Measurements from ENCODE around the gene FKBP7. TPM values are rescaled to one million over a fixed set of nuclear protein-coding genes. Genes with fewer than 3 reads are reported as not detected.
A peak's percentile ranks its signal among the peaks of the same experiment; 100 is the strongest.

FKBP7 gene
- total RNA-seq, 1 donor from 2014 or later = 1.3 TPM

DNA sequence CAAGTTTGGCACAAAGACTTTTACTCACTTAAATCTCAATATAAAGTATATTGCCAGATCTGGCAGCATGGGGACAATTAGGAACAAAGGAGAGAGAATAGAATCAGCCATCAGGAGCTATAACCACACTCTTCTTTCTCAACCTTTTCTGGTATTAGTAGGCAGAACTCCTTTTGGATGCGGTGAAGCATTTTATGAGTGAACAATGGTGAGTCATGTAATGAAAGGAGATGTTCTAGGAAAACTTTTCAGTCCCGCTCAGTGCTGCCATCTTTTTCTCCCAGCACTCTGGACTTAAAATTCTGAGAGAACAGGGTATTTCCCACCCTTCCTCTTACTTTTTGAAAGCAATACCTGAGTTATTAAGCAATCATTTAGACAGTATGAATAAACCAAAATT lies 34.1 kb upstream of the FKBP7 start:
- TF ChIP-seq, protein P1, sequence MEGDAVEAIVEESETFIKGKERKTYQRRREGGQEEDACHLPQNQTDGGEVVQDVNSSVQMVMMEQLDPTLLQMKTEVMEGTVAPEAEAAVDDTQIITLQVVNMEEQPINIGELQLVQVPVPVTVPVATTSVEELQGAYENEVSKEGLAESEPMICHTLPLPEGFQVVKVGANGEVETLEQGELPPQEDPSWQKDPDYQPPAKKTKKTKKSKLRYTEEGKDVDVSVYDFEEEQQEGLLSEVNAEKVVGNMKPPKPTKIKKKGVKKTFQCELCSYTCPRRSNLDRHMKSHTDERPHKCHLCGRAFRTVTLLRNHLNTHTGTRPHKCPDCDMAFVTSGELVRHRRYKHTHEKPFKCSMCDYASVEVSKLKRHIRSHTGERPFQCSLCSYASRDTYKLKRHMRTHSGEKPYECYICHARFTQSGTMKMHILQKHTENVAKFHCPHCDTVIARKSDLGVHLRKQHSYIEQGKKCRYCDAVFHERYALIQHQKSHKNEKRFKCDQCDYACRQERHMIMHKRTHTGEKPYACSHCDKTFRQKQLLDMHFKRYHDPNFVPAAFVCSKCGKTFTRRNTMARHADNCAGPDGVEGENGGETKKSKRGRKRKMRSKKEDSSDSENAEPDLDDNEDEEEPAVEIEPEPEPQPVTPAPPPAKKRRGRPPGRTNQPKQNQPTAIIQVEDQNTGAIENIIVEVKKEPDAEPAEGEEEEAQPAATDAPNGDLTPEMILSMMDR (IDR thresholded peaks at IDR 0.05; ENCODE audit: insufficient read depth, low read length, severe bottlenecking) = no peak
- FAIRE-seq (no peak), DNase-seq (ENCODE audit: low read depth) (peak; percentile 58)

DNA sequence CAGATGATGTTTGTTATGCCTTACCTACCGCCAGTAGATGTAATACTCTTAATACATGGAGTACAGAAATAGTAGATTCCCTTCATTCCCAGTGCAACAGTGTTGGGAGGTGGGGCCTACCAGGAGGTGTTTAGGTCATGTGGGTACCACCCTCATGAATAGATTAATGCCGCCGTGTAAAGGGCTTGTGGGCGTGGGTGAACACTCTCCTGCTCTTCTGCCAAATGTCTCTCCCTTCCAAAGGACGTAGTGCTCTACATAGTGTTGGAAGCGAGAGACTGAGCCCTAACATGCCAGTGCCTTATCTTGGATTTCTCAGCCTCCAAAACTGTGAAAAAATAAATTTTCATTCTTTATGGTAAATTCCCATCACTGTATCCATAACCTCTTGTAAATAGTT lies 32.0 kb upstream of the FKBP7 start:
- no peak overlapping the region for H3K4me3 ChIP-seq (ENCODE audit: low read depth, low read length)
- DNase-seq (ENCODE audit: low read depth) (no peak), FAIRE-seq (no peak)
- TF ChIP-seq, protein P1 (IDR thresholded peaks at IDR 0.05; ENCODE audit: insufficient read depth, low read length, severe bottlenecking) = no peak
- H3K36me3 ChIP-seq (ENCODE audit: control insufficient read depth, insufficient read depth, low read length) = no peaks in the 10 kb centered on the region
- H3K27me3 ChIP-seq (ENCODE audit: control insufficient read depth, insufficient read depth, low read length) = no peaks in the 10 kb centered on the region

More for the DNA sequence above, 34.1 kb upstream of the FKBP7 start:
- Histone ChIP-seq H3K36me3 (ENCODE audit: control insufficient read depth, insufficient read depth, low read length) (peaks cover 1% of the 10 kb centered on the region), H3K4me3 (ENCODE audit: low read depth, low read length) (no peak overlapping the region), H3K27me3 (ENCODE audit: control insufficient read depth, insufficient read depth, low read length) (no peaks in the 10 kb centered on the region)

DNA sequence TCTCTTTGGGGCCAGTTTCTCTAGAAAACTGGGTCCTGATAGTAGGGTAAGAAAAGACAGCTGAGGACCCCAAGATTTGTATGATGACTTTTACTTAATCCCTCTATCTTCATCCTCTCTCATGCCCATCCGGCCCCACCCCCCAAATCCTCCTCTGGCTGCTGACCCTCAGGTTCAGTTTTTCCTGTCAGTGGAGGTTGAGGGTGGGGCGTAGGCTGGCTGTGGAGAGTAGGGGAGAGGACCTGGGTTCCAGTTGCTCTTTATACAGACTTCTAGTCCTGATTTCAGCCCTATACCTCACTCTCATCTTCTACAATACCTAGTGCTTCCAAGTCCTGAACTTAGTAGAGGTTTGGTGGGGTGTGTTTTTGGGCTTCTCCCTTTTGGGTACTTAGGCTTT lies 30.2 kb upstream of the FKBP7 start:
- DNase-seq (ENCODE audit: low read depth) = no peak
- H3K4me3 ChIP-seq (ENCODE audit: low read depth, low read length) = no peak overlapping the region
- no peaks in the 10 kb centered on the region for H3K36me3 ChIP-seq (ENCODE audit: control insufficient read depth, insufficient read depth, low read length)
- TF ChIP-seq, protein P1 (IDR thresholded peaks at IDR 0.05; ENCODE audit: insufficient read depth, low read length, severe bottlenecking) = no peak
- FAIRE-seq = no peak
- H3K27me3 ChIP-seq (ENCODE audit: control insufficient read depth, insufficient read depth, low read length) = no peaks in the 10 kb centered on the region

DNA sequence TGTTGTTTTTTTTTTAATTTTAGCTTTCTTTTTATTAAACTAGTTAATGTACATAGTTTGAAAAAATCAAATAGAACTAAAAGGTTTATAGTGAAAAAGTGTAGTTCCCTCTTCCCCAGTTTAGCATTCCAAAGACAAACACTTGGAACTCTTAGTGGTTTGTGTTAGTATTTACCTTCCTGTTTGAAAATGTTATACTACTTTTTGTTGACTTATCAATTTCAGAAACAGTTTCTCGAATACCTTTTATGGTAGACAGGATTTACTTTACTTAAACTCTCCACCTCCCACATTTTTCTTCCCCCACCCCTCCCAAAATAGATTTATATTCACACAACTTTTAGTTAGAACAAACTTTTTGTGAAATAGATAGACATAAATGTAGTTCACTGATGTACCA lies 28.5 kb upstream of the FKBP7 start:
- Histone ChIP-seq H3K27me3 (ENCODE audit: control insufficient read depth, insufficient read depth, low read length) (no peaks in the 10 kb centered on the region), H3K4me3 (ENCODE audit: low read depth, low read length) (no peak overlapping the region), H3K36me3 (ENCODE audit: control insufficient read depth, insufficient read depth, low read length) (peaks cover 2% of the 10 kb centered on the region)
- FAIRE-seq (no peak), DNase-seq (ENCODE audit: low read depth) (no peak)
- TF ChIP-seq, protein P1 (IDR thresholded peaks at IDR 0.05; ENCODE audit: insufficient read depth, low read length, severe bottlenecking) = no peak

DNA sequence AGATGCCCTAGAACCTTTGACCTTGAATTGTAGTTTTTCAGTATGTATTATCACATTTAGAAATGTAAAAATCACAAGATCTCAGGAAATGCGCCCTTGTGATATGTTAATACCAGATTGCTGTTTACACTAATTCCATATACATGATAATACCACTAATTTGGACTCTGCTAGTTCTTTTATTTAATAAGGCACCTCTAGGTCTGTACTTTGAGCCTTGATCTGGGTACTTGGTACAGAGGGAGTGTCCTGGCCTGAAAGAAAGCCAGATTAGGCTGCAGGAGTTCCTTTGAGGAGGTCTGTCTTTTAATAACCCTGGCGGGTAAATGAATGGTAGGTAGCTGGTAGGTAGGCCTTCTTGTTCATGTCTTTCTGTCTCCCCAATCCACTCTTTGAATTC lies 28.1 kb upstream of the FKBP7 start:
- no peak for FAIRE-seq
- DNase-seq (ENCODE audit: low read depth) = no peak
- H3K36me3 ChIP-seq (ENCODE audit: control insufficient read depth, insufficient read depth, low read length) = peaks cover 2% of the 10 kb centered on the region
- no peak overlapping the region for H3K4me3 ChIP-seq (ENCODE audit: low read depth, low read length)
- TF ChIP-seq, protein P1 (IDR thresholded peaks at IDR 0.05; ENCODE audit: insufficient read depth, low read length, severe bottlenecking) = no peak
- H3K27me3 ChIP-seq (ENCODE audit: control insufficient read depth, insufficient read depth, low read length) = no peaks in the 10 kb centered on the region

DNA sequence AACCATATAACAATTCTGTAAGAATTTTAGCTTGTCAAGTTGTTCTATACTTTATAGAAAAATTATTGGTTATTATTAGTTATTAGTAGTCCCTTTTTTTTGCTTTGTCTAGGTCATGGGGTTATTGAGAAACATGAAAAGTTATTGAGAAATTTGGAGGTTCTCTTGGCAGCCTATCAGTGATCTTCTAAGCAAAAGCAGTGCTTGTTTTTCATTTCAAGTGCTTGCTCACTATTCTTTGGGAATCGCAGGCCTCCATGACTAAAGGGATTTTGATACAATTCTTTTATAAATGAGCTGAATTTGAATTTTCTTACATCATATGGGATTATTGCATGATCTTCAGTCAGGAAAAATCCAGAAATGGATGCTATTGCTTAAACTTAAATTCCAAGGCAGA lies 27.7 kb upstream of the FKBP7 start:
- H3K36me3 ChIP-seq (ENCODE audit: control insufficient read depth, insufficient read depth, low read length) = peaks cover 2% of the 10 kb centered on the region
- no peaks in the 10 kb centered on the region for H3K27me3 ChIP-seq (ENCODE audit: control insufficient read depth, insufficient read depth, low read length)
- TF ChIP-seq, protein P1 (IDR thresholded peaks at IDR 0.05; ENCODE audit: insufficient read depth, low read length, severe bottlenecking) = no peak
- DNase-seq (ENCODE audit: low read depth) (no peak), FAIRE-seq (no peak)
- no peak overlapping the region for H3K4me3 ChIP-seq (ENCODE audit: low read depth, low read length)

Measured in bronchial epithelial cell (primary cell).